Activated naive CD4-positive, alpha-beta T cell treated with anti-CD3 and anti-CD28 coated beads, Interleukin-2, amount 10 ng/mL, durations not matched to agents 7 days and 5 days (primary cell): ENCODE data around the gene TNFRSF13B.
"Not testable (repeated sequence)": the region's sequence is repeated elsewhere in the genome, so short reads cannot be mapped to it uniquely, and the experiment has no call there.

Experiments used
- CTCF ChIA-PET: fragments of 350-600 bp; sonication (Branson Sonifier 250); formaldehyde crosslinking; loops from one replicate; lab custom pipeline; 2021; ENCODE audit warnings: antibody characterized with exemption; lab: Charles Lee
- DNase-seq: peaks from one replicate; pipeline ENCODE4 v3.0.0-alpha.2; 2020
- H3K27ac Mint-ChIP-seq: one replicate; pipeline ENCODE4 v1.8.0; 2021; ENCODE audit warnings: mild to moderate bottlenecking, moderate library complexity, mixed read lengths
- H3K27me3 Mint-ChIP-seq: one replicate; pipeline ENCODE4 v1.8.0; 2021; ENCODE audit warnings: mild to moderate bottlenecking, mixed read lengths
- H3K36me3 Mint-ChIP-seq: one replicate; pipeline ENCODE4 v1.8.0; 2021; ENCODE audit warnings: mixed read lengths
- H3K4me1 Mint-ChIP-seq: one replicate; pipeline ENCODE4 v1.8.0; 2021; ENCODE audit warnings: mixed read lengths
- H3K4me3 Mint-ChIP-seq: one replicate; pipeline ENCODE4 v1.8.0; 2021; ENCODE audit warnings: mild to moderate bottlenecking, moderate library complexity, mixed read lengths
- H3K9me3 Mint-ChIP-seq: one replicate; pipeline ENCODE4 v1.8.0; 2021; ENCODE audit warnings: mixed read lengths

Gene TNFRSF13B

DNA sequence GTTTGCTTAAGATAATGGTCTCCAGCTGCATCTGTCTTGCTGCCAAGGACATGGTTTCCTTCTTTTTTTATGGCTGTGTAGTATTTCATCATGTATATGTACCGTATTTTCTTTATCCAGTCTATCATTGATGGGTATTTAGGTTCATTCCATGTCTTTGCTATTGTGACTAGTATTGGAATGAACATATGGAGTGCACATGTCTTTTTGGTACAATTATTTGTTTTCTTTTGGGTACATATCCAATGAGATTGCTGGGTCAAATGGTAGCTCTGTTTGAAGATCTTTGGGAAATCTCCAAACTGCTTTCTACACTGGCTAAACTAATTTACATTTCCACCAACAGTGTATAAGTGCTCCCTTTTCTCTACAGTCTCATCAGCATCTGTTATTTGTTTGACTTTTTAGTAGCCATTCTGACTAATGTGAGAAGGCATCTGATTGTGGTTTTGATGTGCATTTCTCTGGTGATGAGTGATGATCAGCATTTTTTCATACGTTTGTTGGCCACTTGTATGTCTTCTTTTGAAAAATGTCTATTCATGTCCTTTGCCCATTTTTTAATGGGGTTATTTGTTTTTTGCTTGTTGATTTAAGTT is 66.2 kb downstream of the TNFRSF13B start:
- H3K27me3 Mint-ChIP-seq = peaks cover 32% of the 10 kb centered on the region
- no peaks in the 10 kb centered on the region for H3K36me3 Mint-ChIP-seq
- DNase-seq = no peak
- CTCF ChIA-PET = no interaction called here
- peaks cover 4% of the 10 kb centered on the region for H3K9me3 Mint-ChIP-seq
- no peak overlapping the region for H3K4me3 Mint-ChIP-seq
- peaks cover 36% of the 10 kb centered on the region for H3K4me1 Mint-ChIP-seq
- no peak overlapping the region for H3K27ac Mint-ChIP-seq

DNA sequence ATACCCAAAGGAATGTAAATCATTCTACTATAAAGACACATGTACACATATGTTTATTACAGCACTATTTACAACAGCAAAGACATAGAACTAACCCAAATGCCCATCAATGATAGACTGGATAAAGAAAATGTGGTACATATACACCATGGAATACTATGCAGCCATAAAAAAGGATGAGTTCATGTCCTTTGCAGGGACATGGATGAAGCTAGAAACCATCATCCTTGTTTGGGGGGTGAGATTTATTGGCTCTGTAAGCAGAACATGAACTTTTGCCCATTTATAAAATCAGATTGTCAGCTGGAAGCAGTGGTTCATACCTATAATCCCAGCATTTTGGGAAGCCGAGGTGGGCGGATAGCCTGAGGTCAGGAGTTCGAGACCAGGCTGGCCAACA is 68.8 kb downstream of the TNFRSF13B start:
- Mint-ChIP-seq H3K4me1 (peaks cover 15% of the 10 kb centered on the region), H3K27me3 (peaks cover 33% of the 10 kb centered on the region)
- H3K4me3 Mint-ChIP-seq, H3K9me3 Mint-ChIP-seq, CTCF ChIA-PET, H3K36me3 Mint-ChIP-seq, DNase-seq, H3K27ac Mint-ChIP-seq: not testable (repeated sequence)

DNA sequence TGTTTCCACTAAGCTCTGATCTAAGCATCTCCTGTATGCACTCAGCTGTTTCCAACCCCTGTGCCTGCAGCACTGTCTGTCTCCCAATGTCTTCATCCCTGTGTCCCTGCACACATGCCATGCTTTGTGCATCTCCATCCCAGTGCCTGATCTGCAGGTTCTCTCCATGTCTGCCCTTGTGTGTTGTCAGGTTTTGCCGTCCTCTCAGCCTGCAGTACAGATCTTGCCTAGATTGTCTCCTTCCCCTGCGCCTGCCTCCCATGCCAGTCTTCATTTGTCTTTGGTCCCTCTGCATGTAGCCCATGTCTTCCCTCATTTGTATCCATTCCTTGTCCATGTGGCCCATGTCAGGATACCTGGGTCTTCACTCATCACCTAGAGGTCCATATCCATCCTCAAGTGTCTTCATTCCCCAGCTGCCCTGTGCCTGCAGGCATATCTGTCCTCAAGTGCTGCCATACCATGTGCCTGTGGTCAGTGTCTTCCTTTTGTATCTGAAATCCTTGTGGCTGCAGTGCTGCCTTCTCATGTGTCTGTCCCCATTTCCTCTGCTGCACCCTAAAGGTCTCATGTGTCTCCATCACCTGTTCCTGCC is 71.5 kb downstream of the TNFRSF13B start:
- H3K27me3 Mint-ChIP-seq = peaks cover 29% of the 10 kb centered on the region
- H3K27ac Mint-ChIP-seq = no peak overlapping the region

GRCh38 chr17:16897211-16897896 is 74.6 kb downstream of the TNFRSF13B start:
- H3K4me1 Mint-ChIP-seq, CTCF ChIA-PET, H3K27ac Mint-ChIP-seq, H3K4me3 Mint-ChIP-seq, DNase-seq, H3K36me3 Mint-ChIP-seq, H3K9me3 Mint-ChIP-seq: not testable (repeated sequence)
- H3K27me3 Mint-ChIP-seq = peaks cover 15% of the 10 kb centered on the region

More for the DNA sequence above, 71.5 kb downstream of the TNFRSF13B start:
- DNase-seq = no peak
- CTCF ChIA-PET = no interaction called here
- Mint-ChIP-seq H3K4me1 (no peaks in the 10 kb centered on the region), H3K4me3 (no peak overlapping the region), H3K9me3 (peaks cover 2% of the 10 kb centered on the region), H3K36me3 (no peaks in the 10 kb centered on the region)

DNA sequence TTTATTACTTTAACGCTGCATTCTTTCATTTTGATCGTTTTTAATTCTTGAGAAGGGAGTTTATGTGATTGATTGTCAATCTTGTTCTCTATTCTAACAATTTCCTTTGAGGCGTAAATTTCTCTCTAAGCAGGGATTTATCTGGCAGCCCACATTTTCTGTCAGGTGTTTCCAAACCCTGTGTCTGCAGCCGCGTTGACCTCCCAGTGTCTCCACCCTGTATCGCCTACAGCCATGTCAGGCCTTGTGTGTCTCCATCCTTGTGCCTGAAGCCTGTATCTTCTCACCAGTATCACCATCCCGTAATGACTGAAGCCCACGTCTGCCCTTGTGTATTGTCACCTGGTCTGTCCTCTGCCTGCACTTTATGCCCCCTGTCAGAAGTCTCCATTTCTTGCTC is 75.7 kb downstream of the TNFRSF13B start:
- H3K27me3 Mint-ChIP-seq, CTCF ChIA-PET, H3K36me3 Mint-ChIP-seq, H3K4me1 Mint-ChIP-seq, H3K4me3 Mint-ChIP-seq, H3K9me3 Mint-ChIP-seq, H3K27ac Mint-ChIP-seq, DNase-seq: not testable (repeated sequence)

DNA sequence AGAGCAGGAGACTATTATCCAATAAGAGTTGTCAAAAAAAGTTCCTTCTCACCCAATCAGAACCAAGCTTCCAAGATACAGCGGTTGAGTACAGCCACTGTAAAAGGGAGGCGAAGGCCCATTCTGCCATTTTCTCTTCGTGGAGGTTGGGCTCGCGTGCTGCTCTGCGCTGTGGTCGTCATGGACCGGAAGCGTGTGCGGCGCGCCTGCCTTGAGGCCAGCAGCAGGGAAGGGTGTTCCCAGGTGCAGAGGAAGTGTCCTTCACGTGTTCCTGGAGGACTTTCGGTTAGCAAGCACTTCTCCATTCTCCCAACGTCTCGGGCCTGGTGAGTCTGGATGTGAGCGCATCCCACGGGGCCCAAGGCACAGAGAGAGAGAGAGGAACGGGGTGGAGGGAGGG is 78.4 kb downstream of the TNFRSF13B start:
- H3K4me3 Mint-ChIP-seq, CTCF ChIA-PET, H3K27me3 Mint-ChIP-seq, H3K36me3 Mint-ChIP-seq, DNase-seq, H3K4me1 Mint-ChIP-seq, H3K27ac Mint-ChIP-seq, H3K9me3 Mint-ChIP-seq: not testable (repeated sequence)

DNA sequence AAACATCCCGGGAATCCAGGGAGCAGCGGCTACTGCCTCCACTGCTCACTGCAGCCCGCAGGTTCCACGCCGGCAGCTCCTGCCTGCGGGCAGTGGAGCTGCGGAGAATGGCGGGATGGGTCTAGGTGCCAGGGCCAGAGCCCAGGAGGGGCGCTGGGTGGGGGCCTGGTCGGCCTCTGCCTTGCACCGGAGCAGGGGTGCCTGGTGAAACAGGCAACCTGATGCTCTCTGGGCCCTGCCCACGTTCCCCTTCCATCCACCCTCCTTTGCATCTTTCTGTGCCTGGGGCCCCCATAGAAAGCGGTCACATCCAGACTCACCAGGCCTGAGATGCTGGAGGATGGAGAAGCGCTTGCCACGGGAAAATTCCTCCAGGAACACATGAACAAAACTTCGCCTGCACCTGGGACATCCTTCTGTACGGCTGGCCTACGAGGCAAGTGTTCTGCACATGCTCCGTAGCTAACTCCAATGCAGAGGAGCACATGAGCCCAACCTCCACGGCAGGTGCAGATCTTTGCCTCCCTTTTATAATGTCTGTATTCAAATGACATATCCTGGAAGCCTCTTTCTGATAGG is 79.0 kb downstream of the TNFRSF13B start:
- H3K4me3 Mint-ChIP-seq, H3K4me1 Mint-ChIP-seq, CTCF ChIA-PET, H3K36me3 Mint-ChIP-seq, H3K9me3 Mint-ChIP-seq, DNase-seq, H3K27me3 Mint-ChIP-seq, H3K27ac Mint-ChIP-seq: not testable (repeated sequence)

GRCh38 chr17:16889088-16889465 is 82.8 kb downstream of the TNFRSF13B start:
- no peak overlapping the region for H3K4me3 Mint-ChIP-seq
- CTCF ChIA-PET = interaction anchor here (0.8 kb wide), 1 partner anchor 11 kb away, joined by 4 read pairs; no protein-coding TSS in a partner anchor

More at GRCh38 chr17:16889088-16889465, 82.8 kb downstream of the TNFRSF13B start:
- Mint-ChIP-seq H3K27ac (no peak overlapping the region), H3K27me3 (peaks cover 4% of the 10 kb centered on the region), H3K4me1 (no peaks in the 10 kb centered on the region), H3K36me3 (no peaks in the 10 kb centered on the region), H3K9me3 (no peaks in the 10 kb centered on the region)
- DNase-seq = no peak
